GM21576 (cell line): Measurements from ENCODE around the gene MYL12A.

Experiments
- ATAC-seq: cut with Tn5 transposase; IDR thresholded peaks from one replicate; pipeline ENCODE4 v1.9.1; 2021; ENCODE audit warnings: mild to moderate bottlenecking, moderate library complexity; ENCODE audit not compliant: unreplicated experiment

MYL12A gene

GRCh38 chr18:3281456-3282400, 34.1 kb downstream of the MYL12A start:
- no peak for ATAC-seq

GRCh38 chr18:3283253-3283863, 35.8 kb downstream of the MYL12A start:
- no peak for ATAC-seq

- ATAC-seq, result no peak
Observed at GRCh38 chr18:3283908-3284307, 36.3 kb downstream of the MYL12A start.

- no peak for ATAC-seq
Observed at GRCh38 chr18:3284501-3284900, 36.9 kb downstream of the MYL12A start.

GRCh38 chr18:3286159-3286558, 38.6 kb downstream of the MYL12A start:
- ATAC-seq, result no peak

- no peak for ATAC-seq
Observed at GRCh38 chr18:3293196-3293951, 45.8 kb downstream of the MYL12A start.

GRCh38 chr18:3294435-3295080, 47.0 kb downstream of the MYL12A start:
- no peak for ATAC-seq

- ATAC-seq, result peak; percentile 98
Observed at GRCh38 chr18:3297025-3297984, 49.7 kb downstream of the MYL12A start.

GRCh38 chr18:3304832-3305231, 57.2 kb downstream of the MYL12A start:
- no peak for ATAC-seq

GRCh38 chr18:3305354-3305762, 57.8 kb downstream of the MYL12A start:
- peak; percentile 49 for ATAC-seq
